Suppressor macrophage treated with lipopolysaccharide for 1 hour (primary cell): ENCODE results near the gene CCR8.
"Not testable (repeated sequence)": the region's sequence is repeated elsewhere in the genome, so short reads cannot be mapped to it uniquely, and the experiment has no call there.

Experiments used
- DNase-seq, 3 donors: peaks; one replicate each; pipeline ENCODE4 v3.0.0-alpha.2; 2020 to 2022

CCR8 gene

DNA sequence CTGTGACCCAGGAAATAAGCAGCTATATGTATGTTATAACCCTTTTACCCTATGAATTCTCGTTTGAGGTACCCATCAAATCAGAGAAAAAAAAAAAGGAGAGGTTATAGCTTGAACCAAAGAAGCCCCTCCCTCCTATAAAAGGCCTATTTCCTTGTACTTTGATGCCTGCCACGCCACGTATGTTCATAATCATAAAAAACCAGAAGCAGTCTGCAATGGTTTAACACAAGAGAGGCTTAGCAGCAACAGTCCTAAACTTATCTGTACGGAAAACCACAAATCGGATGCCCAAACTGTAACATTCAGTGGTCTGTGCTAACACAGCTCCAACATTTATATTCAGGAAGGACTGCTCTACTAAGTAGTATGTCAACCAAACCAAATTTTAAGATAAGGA is 21.2 kb downstream of the CCR8 start:
- DNase-seq, result no peak

DNA sequence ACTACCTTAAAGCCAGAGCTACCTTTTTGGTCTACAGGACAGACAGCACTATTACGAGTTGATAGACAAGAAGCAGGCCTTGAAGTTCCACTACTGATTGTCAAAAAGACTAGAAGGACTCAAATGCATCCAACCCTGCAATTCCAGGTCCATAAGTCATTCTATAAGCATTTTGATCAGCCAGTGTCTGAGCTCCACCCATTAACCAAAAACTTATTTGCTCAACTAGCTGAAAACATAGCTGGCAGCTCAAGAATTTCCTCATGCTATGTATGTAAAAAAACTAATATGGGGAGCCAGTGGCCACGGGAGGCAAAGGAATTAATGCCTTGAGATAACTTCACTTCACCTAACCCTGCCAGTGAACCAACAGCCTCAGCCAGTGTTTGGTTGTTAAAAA is 21.6 kb downstream of the CCR8 start:
- not testable (repeated sequence) for DNase-seq

DNA sequence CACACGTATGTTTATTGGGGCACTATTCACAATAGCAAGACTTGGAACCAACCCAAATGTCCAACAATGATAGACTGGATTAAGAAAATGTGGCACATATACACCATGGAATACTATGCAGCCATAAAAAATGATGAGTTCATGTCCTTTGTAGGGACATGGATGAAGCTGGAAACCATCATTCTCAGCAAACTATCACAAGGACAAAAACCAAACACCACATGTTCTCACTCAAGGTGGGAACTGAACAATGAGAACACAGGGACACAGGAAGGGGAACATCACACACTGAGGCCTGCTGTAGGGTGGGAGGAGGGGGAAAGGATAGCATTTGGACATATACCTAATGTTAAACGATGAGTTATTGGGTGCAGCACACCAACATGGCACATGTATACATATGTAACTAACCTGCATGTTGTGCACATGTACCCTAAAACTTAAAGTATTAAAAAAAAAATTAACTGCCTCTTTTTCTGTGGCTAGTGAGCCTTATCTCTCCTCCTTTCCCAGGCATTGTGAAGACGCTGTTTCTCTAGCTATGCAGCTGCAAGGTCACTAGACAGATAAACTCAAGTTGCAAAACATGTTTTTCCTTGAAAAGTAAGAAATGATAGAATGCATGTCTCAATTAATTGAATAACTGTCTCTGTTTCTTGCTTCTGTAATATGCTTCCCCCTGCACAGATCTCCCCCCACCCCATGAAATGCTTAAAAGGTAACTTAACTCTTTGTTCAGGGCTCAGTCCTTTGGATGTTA is 23.8 kb downstream of the CCR8 start:
- DNase-seq, result not testable (repeated sequence)

DNA sequence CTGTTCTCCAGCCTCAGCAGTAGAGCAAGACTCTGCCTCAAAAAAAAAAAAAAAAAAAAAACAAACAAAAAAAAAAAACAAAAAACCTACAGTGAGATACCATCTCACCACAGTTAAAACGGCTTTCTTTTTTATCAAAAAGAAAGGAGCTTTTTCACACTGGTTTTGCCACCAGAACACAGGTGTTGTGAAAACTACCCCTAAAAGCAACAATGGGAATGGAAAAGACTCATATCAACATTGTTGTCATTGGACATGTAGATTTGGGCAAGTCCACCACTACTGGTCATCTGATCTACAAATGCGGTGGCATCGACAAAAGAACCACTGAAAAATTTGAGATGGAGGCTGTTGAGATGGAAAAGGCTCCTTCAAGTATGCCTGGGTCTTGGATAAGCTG is 28.8 kb downstream of the CCR8 start:
- DNase-seq, result no peak

DNA sequence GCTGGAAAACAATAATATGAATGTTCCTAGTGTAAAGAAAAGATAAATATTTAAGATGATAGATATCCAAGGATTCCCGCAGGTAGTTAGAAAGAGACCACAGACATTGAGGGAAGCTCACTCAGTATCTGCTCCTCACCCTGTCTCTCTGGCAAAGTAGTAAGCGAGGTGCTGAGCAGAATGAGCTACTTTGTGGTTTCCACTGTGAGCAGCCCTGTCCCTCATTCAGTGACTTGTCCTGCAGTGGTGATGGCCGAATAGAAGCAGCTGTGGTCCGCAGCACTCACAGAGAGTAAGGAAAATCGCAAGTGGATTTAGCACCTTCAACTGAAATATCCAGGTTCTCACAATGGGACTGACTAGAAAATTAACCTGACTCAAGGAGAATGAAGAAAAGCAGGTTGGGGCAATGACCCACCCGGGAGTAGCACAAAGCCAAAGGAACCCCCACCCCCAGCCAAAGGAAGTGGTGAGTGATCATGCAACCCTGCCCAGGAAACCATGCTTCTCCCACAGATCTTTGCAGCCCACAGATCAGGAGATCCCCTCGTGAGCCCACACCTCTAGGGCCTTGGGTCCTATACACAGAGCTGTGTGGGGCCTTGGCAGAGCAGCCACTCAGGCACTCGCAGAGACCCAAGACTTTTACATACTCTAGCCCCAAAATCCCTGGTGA is 31.9 kb downstream of the CCR8 start:
- DNase-seq, result peak; percentile 30 to 44 (median 39)

DNA sequence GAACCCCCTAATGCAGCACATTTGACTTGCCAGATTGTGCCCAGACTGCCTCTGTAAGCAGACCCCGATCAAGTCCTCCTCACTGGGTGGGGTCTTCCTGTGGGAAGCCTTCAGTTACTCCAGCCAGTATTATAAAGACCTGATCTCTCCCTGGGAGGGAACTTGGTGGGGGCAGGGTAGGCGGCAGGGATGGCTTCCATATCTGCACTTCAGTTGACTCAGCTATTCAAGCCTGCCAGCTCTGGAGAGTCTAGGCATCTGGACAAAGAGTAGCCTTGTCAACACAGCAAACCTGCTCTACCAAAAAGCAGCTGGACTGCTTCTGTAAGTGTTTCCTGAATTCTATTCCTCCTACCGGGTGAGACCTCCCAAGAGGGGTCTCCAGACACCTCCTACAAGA is 32.7 kb downstream of the CCR8 start:
- peak in 2 of 3 donors; percentile 12 to 14 for DNase-seq

DNA sequence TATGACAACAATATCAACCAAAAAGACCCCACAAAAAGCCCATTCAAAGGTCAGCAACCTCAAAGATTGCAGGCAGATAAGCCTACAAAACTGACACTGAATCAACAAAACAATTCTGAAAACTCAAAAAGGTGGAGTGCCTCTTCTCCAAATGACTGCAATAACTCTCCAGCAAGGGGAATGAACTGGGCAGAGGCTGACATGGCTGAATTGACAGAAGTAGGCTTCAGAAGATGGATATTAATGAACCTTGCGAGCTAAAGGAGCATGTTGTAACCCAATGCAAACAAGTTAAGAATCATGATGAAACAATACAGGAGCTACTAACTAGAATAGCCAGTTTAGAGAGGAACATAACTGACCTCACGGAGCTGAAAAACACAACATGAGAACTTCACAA is 33.3 kb downstream of the CCR8 start:
- no peak for DNase-seq

DNA sequence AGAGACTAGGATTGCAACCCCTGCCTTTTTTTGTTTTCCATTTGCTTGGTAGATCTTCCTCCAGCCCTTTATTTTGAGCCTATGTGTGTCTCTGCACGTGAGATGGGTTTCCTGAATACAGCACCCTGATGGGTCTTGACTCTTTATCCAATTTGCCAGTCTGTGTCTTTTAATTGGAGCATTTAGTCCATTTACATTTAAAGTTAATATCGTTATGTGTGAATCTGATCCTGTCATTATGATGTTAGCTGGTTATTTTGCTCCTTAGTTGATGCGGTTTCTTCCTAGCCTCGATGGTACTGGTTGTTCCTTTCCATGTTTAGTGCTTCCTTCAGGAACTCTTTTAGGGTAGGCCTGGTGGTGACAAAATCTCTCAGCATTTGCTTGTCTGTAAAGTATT is 40.9 kb downstream of the CCR8 start:
- DNase-seq, result not testable (repeated sequence)

DNA sequence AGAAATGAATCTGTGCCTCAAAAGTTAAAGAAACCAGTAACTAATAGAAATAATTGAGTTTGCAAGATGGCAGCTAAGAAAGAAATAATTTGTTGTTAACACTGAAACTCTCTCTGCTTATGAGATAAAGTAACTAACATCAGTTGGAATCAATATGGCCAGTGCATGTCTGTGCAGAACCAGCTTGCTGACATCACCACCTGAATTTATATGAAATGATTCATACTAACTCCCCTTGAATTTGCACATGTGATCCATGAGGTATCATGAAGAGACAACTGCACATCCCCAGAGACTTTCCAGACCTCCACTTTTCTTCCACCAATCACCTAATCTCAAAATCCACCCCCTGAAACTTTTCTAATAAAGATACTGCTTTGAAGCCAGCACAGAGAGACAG is 43.3 kb downstream of the CCR8 start:
- no peak for DNase-seq

DNA sequence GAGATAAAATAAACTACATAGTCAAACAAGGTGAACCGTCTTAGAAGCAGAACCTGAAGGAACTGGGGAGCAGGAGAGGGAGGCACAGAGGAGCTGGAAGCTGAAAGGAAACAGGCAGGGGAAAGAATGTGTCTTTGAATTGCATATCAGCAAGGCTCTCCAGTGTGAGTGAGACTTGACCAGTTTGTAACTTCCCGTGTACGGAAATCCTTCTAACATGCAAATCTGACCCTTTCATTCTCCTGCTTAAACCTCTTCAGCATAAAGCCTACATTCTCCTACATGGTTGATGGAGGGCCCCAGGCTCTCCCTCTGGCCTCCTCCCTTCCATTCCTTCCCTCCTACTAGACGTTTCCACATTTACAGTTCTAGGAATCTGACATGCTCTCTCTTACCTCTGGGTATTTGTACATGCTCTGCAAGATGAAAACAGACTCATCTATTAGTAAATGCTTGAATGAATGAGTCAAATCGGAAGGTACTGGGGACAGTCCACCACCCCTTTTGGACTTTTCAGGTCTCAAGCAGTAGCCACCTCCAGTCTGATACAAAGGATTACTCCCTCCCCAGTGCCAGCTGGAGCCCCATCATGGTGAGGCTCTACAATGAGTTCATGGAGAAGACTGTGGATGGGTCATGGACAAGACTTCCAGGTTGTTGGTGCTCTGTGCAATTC is 47.6 kb downstream of the CCR8 start:
- no peak for DNase-seq

DNA sequence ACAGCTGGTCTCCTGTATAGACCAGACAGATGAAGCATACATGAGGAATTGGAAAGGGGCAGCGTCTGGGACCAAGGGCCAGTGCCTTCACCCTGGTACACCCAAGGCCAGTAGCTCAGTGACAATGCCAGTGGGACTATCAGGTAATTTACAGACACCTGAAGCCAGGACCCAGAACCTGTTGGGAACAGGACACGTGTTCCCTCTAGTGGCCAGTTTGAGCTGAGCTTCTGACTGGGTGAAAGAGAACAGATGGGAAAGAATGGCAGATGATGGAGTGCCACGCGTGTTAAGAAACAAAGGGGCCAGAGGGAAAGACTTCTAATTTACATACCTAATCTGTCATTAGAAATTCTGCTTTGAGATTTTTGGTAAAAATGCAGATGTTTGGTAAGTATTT is 48.6 kb downstream of the CCR8 start:
- peak; percentile 18 to 36 (median 31) for DNase-seq

DNA sequence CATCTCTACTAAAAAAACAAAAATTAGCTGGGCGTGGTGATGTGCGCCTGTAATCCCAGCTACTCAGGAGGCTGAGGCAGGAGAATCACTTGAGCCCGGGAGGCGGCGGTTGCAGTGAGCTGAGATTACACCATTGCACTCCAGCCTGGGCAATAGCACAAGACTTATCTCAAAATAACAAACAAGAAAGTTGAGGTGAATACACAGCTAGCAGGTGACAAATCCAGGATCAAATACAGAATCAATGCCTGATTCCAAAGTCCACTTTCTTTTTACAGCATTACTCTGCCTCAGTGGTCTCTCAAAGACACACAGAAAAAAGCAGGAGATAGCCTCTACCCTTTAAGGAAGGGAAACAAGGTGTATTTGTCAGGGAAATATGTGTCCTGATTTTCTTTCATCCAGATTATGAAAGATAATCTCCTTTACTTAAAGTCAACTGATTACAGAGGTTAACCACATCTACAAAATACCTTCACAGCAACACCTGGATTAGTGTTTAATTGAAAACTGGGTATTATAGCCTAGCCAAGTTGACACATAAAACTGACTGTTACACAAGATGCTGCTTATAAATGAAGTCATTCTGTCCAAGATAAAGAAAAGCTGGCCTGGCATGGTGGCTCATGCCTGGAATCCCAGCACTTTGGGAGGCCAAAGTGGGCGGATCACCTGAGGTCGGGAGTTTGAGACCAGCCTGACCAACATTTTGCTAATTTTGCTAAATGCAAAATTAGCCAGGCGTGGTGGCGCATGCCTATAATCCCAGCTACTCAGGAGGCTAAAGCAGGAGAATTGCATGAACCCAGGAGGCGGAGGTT is 49.7 kb downstream of the CCR8 start:
- DNase-seq, result no peak

DNA sequence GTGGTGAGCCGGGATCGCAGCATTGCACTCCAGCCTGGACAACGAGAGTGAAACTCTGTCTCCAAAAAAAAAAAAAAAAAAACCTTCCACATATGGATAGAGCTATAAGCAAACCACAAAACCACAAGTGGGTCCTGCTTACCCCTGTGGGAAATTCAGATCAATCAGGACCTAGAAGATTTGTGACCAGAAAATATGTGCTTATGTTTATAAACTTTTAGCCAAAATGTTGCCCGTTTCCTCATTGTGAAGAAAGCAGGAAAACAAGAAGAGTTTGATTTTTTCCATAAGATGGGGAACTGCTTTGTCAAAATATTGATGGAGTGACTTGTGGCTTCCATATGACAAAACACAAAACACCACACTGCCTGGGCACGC is 50.3 kb downstream of the CCR8 start:
- DNase-seq, result no peak

DNA sequence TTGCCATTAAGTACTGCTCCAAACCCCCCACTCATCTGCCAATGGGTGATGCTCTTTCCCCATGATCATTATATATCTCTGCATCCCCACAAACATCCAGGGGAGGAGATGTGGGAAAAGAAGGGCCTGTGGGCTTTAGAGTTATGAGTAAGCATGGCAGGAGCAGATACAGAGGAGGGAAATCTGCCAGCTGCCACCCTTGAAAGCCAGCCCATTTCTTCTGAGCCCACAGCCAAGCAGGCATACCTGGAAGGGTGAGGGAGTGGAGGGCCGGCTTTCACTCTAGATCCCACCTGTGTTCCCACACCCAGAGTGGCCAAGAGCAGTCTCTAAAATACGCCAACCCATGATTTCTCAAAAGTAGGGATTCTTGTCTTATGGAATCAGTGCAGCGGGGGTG is 51.9 kb downstream of the CCR8 start:
- DNase-seq, result no peak
